Measurements from ENCODE around the gene CNTN4.

Gene CNTN4

GRCh38 chr3:2589336-2589969, 490.8 kb downstream of the CNTN4 start:
- no peak for DNase-seq (ENCODE audit: low read depth in 2 of 2)

- DNase-seq (ENCODE audit: low read depth in 2 of 2), result no peak
Measured at GRCh38 chr3:2595486-2595885, 496.8 kb downstream of the CNTN4 start.

- DNase-seq (ENCODE audit: low read depth in 2 of 2), result no peak
Measured at GRCh38 chr3:2597615-2598014, 498.9 kb downstream of the CNTN4 start.

- DNase-seq (ENCODE audit: low read depth in 2 of 2), result no peak
Measured at GRCh38 chr3:2599471-2599870, 500.8 kb downstream of the CNTN4 start.

GRCh38 chr3:2603692-2604289, 505.1 kb downstream of the CNTN4 start:
- no peak for DNase-seq (ENCODE audit: low read depth in 2 of 2)

GRCh38 chr3:2614578-2614977, 515.9 kb downstream of the CNTN4 start:
- DNase-seq (ENCODE audit: low read depth in 2 of 2), result no peak

- no peak for DNase-seq (ENCODE audit: low read depth in 2 of 2)
Measured at GRCh38 chr3:2615080-2615479, 516.4 kb downstream of the CNTN4 start.

- DNase-seq (ENCODE audit: low read depth in 2 of 2), result no peak
Measured at GRCh38 chr3:2623436-2623835, 524.8 kb downstream of the CNTN4 start.

GRCh38 chr3:2628117-2628516, 529.5 kb downstream of the CNTN4 start:
- no peak for DNase-seq (ENCODE audit: low read depth in 2 of 2)

- no peak for DNase-seq (ENCODE audit: low read depth in 2 of 2)
Measured at GRCh38 chr3:2635511-2635910, 536.8 kb downstream of the CNTN4 start.

GRCh38 chr3:2643606-2644005, 544.9 kb downstream of the CNTN4 start:
- no peak for DNase-seq (ENCODE audit: low read depth in 2 of 2)

GRCh38 chr3:2645001-2645400, 546.3 kb downstream of the CNTN4 start:
- DNase-seq (ENCODE audit: low read depth in 2 of 2), result no peak

- no peak for DNase-seq (ENCODE audit: low read depth in 2 of 2)
Measured at GRCh38 chr3:2650746-2651145, 552.1 kb downstream of the CNTN4 start.

GRCh38 chr3:2652386-2652785, 553.7 kb downstream of the CNTN4 start:
- no peak for DNase-seq (ENCODE audit: low read depth in 2 of 2)

GRCh38 chr3:2653706-2654105, 555.0 kb downstream of the CNTN4 start:
- DNase-seq (ENCODE audit: low read depth in 2 of 2), result no peak

- no peak for DNase-seq (ENCODE audit: low read depth in 2 of 2)
Measured at GRCh38 chr3:2655229-2655701, 556.6 kb downstream of the CNTN4 start.

- no peak for DNase-seq (ENCODE audit: low read depth in 2 of 2)
Measured at GRCh38 chr3:2656806-2657777, 558.4 kb downstream of the CNTN4 start.

GRCh38 chr3:2657971-2658370, 559.3 kb downstream of the CNTN4 start:
- DNase-seq (ENCODE audit: low read depth in 2 of 2), result no peak

GRCh38 chr3:2659896-2660295, 561.2 kb downstream of the CNTN4 start:
- DNase-seq (ENCODE audit: low read depth in 2 of 2), result no peak

GRCh38 chr3:2661078-2661477, 562.4 kb downstream of the CNTN4 start:
- DNase-seq (ENCODE audit: low read depth in 2 of 2), result no peak

GRCh38 chr3:2677501-2677900, 578.8 kb downstream of the CNTN4 start:
- DNase-seq (ENCODE audit: low read depth in 2 of 2), result no peak

- no peak for DNase-seq (ENCODE audit: low read depth in 2 of 2)
Measured at GRCh38 chr3:2680236-2680635, 581.6 kb downstream of the CNTN4 start.

- no peak for DNase-seq (ENCODE audit: low read depth in 2 of 2)
Measured at GRCh38 chr3:2684046-2684445, 585.4 kb downstream of the CNTN4 start.
